Measurements from ENCODE around the gene TBRG4.
A peak's percentile ranks its signal among the peaks of the same experiment; 100 is the strongest.

Gene TBRG4

DNA sequence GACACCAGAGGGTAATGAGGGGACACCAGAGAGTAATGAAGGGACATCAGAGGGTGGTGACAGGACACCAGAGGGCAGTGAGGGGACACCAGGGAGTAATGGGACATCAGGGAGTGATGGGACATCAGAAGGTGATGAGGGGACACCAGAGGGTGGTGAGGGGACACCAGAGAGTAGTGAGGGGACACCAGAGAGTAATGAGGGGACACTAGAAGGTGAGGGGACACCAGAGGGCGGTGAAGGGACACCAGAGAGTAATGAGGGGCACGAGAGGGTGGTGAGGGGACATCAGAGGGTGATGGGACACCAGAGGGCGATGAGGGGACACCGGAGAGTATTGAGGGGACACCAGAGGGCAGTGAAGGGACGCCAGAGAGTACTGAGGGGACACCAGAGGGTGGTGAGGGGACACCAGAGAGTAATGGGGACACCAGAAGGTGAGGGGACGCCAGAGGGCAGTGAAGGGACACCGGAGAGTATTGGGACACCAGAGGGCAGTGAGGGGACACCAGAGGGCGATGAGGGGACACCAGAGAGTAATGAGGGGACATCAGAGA is 33.3 kb downstream of the TBRG4 start:
- H3K36me3 Mint-ChIP-seq (ENCODE audit: insufficient read depth), result peaks cover 20% of the 10 kb centered on the region
- H3K4me1 Mint-ChIP-seq (ENCODE audit: low read depth in 2 of 2), result peaks cover 7 to 15% of the 10 kb centered on the region in 2 donors
- no peak for ATAC-seq (replicated peaks)
- DNase-seq, result no peak
- H3K9me3 Mint-ChIP-seq, result no peaks in the 10 kb centered on the region
- no peak overlapping the region for H3K4me3 Mint-ChIP-seq
- no peaks in the 10 kb centered on the region for H3K27me3 Mint-ChIP-seq
- H3K27ac Mint-ChIP-seq, result peak overlapping the region; percentile 72 to 89

DNA sequence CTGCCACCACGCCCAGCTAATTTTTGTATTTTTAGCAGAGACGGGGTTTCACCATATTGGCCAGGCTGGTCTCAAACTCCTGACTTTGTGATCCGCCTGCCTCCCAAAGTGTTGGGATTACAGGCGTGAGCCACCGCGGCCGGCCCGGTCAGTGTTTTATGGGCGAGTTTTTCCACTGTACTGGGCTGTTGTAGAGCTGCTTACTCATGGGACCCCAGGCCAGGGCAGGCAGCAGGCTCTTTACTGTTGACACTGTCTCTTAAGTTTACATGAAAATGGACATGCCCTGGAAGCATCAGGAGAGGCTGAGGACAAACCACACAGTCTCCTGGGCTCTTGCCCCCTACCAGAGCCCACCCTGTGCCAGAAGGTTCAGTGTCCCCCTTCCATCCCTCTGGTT is 33.9 kb downstream of the TBRG4 start:
- peaks cover 7 to 20% of the 10 kb centered on the region in 2 donors for H3K4me1 Mint-ChIP-seq (ENCODE audit: low read depth in 2 of 2)
- DNase-seq (no peak), ATAC-seq (replicated peaks) (no peak)
- peaks cover 22% of the 10 kb centered on the region for H3K36me3 Mint-ChIP-seq (ENCODE audit: insufficient read depth)
- H3K9me3 Mint-ChIP-seq, result no peaks in the 10 kb centered on the region
- H3K4me3 Mint-ChIP-seq, result no peak overlapping the region
- H3K27me3 Mint-ChIP-seq, result no peaks in the 10 kb centered on the region
- peak overlapping the region; percentile 46 to 89 for H3K27ac Mint-ChIP-seq

DNA sequence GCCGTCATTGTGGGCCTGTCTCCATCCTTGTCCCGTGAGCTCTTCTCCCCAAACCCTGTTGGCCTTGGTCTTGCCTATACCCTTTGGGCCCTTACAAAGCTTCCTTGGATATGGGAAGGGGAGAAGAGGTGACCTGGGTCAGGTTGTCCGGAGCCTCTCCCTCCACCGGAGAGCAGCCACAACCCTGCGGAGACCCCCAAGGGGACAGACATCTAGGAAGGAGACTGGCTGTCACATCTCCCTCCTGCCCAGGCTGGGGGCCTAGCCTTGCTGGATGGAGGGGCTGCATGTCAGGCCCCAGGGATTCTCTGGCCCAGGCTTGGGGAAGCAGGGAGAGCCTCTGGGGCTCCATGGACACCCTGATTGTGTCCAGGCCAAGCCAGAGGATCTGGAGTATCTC is 34.6 kb downstream of the TBRG4 start:
- peaks cover 7 to 20% of the 10 kb centered on the region in 2 donors for H3K4me1 Mint-ChIP-seq (ENCODE audit: low read depth in 2 of 2)
- H3K36me3 Mint-ChIP-seq (ENCODE audit: insufficient read depth), result peaks cover 27% of the 10 kb centered on the region
- H3K27ac Mint-ChIP-seq, result peak overlapping the region in 1 of 2 donors; percentile 89
- ATAC-seq (replicated peaks) (no peak), DNase-seq (no peak)
- H3K9me3 Mint-ChIP-seq, result no peaks in the 10 kb centered on the region
- H3K4me3 Mint-ChIP-seq, result no peak overlapping the region
- no peaks in the 10 kb centered on the region for H3K27me3 Mint-ChIP-seq

DNA sequence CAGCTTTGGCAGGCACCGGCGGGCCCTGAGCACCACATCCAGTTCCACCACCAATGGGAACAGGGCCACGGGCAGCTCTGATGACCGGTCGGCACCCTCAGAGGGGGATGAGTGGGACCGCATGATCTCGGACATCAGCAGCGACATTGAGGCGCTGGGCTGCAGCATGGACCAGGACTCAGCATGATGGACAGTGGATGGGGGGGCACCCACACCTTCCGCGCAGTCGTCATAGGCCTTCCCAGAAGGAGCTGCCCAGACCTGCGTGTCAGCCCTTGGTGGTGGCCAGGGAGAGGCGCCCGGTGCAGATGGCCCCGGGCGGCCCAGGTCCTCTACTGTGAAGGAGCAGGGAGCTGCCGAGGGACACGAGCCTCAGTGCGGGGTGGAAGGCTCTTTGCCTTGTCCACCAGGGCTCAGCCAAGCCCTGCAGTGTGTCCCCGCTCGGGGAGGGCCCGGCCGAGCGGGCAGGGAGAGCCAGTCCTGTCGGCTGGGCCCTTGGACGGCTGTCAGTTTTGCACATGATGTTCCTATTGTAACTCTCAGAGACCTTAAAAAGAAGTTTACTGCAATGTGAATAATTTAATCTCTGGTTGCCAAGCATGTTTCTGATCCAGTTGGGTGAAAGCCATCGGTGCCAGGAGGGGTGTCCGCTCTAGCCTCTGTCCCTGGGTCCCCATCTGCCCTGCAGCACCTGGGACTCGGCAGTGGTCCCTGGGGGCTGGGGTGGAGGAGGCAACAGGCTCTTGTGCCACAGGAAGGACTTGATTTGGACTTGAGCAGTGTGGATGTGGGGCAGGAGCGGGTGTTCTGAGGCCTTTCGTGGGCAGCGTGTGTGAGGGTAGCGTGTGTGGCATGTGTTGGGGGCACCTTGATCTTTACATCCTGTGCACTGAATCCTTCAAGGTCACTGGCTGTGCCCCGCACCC is 35.4 kb downstream of the TBRG4 start:
- Mint-ChIP-seq H3K36me3 (ENCODE audit: insufficient read depth) (peaks cover 35% of the 10 kb centered on the region), H3K4me1 (ENCODE audit: low read depth in 2 of 2) (peaks cover 7 to 22% of the 10 kb centered on the region in 2 donors), H3K9me3 (no peaks in the 10 kb centered on the region), H3K4me3 (no peak overlapping the region), H3K27me3 (no peaks in the 10 kb centered on the region), H3K27ac (no peak overlapping the region)
- no peak for DNase-seq
- no peak for ATAC-seq (replicated peaks)

DNA sequence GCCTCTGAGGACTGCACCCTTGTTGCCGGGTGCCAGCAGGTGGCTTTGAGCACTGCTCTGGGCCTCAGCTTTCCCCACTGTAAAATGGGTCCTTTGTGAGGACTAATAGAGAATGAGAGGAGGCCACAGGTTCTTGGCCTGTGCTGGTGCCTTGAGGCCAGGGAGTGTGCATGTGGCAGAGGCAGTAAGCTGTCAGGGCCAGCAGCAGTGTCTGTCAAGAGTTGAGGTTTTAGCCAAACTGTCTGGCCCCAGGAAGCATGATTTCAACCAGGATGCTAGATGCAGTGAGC is 36.2 kb downstream of the TBRG4 start:
- H3K4me1 Mint-ChIP-seq (ENCODE audit: low read depth in 2 of 2), result peaks cover 7 to 22% of the 10 kb centered on the region in 2 donors
- no peaks in the 10 kb centered on the region for H3K27me3 Mint-ChIP-seq
- no peak overlapping the region for H3K27ac Mint-ChIP-seq
- no peaks in the 10 kb centered on the region for H3K9me3 Mint-ChIP-seq
- ATAC-seq (replicated peaks) (no peak), DNase-seq (no peak)
- no peak overlapping the region for H3K4me3 Mint-ChIP-seq
- peaks cover 42% of the 10 kb centered on the region for H3K36me3 Mint-ChIP-seq (ENCODE audit: insufficient read depth)

DNA sequence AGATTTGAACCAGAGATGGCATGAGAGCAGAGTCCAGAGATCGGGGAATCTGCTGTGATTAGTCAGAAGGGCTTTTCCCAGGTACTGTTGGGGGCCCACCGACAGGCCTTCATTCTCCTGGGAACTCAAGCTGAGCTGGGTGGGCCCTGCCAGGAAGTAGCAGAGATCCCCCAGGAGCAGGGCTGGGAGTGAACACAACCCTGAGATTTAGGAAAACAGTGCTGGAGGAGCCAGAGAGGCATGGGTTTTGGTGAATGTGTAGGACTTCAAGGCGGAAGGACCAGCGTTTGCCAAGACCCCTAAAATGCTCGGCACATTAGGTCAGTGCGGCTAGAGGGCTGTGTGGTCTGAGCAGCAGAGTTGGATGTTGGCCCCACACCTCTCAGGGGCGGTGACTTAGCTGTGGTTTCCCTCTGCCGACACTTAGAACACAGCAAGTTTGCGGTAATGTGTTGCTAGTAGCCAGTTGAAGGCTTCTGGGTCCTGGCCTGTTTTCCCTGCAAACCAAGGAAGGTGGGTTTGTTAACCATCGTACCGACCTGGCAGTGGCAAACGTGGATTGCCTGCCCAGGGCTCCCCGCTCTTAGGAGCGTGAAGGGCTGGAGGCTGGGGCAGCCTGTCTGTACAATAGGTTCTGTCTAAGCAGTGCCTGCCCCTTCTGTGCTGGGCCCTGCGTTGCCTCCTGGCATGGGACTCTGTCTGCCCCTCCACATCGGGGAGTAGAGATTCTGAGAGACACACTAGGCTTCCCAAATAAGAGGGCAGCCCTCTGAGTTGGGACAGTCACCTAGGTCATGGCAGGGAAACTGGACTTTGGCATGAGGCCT is 36.8 kb downstream of the TBRG4 start:
- no peak overlapping the region for H3K27ac Mint-ChIP-seq
- peaks cover 45% of the 10 kb centered on the region for H3K36me3 Mint-ChIP-seq (ENCODE audit: insufficient read depth)
- peak overlapping the region in 1 of 2 donors; percentile 10 for H3K4me3 Mint-ChIP-seq
- no peak for ATAC-seq (replicated peaks)
- DNase-seq, result no peak
- H3K4me1 Mint-ChIP-seq (ENCODE audit: low read depth in 2 of 2), result peaks cover 7 to 22% of the 10 kb centered on the region in 2 donors
- no peaks in the 10 kb centered on the region for H3K27me3 Mint-ChIP-seq
- no peaks in the 10 kb centered on the region for H3K9me3 Mint-ChIP-seq

DNA sequence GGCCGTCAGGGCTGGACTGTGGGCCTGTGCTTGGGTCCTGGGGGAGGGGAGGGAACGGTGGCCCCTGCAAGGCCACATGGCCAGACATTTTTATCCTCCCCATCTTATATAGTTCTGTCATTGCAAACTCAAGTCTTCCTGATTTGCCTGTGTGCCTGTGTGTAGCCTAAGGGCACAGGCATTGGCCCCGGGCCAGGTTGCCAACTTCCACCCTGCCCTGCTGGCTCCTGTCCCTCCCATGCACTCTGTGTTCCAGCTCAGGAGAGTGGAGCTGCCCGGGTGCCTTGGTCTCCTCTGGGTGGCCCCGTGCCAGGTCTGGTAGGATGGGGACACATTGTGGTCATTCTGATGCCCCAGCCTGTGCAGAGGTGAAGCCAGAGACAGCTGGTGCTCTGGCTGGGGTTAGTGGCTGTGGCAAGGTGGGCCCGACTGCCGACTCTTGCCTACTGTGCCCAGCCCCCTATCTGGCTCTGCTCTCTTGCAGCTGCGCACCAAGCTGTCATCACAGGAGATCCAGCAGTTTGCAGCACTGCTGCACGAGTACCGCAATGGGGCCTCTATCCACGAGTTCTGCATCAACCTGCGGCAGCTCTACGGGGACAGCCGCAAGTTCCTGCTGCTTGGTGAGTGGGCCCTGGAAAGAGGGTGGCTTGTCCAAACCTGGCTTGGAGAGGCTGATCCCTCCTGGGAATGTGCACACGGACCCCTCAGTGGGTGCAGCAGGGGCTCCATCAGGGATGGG is 37.5 kb downstream of the TBRG4 start:
- DNase-seq (no peak), ATAC-seq (replicated peaks) (no peak)
- H3K27ac Mint-ChIP-seq, result peak overlapping the region in 1 of 2 donors; percentile 86

DNA sequence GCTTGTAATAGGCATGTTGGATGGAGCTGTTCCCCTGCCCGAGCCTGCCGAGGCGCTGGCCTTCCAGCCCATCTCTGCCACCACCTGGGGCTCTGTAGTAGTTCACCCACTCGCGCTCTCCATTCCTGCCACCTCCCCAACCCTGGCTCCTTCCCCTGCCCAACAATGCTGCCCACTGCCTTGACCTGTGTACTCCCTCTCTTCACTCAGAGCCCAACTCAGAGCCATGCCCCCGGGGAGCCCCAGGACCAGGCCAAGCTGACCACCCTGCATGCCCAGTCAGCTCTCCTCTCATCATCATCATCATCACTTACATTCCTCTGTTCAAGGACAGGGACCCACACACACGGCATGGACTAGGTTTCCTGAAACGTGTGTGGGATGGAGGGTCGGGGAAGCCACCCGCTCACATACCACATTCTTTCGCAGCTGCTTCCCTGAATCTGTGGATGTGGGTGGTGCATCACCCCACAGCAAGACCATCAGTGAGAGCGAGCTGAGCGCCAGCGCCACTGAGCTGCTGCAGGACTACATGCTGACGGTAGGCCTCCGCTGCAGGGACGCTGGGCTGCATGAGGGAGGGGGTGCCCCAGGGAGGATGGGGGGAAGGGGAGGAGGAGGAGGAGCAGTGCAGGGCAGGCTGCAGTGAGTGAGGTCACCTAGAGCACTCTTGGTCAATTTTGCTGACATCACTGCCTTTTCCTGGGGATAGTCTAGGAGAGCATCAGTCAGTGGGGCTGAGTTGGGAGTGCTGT is 38.3 kb downstream of the TBRG4 start:
- Mint-ChIP-seq H3K4me3 (no peak overlapping the region), H3K27me3 (no peaks in the 10 kb centered on the region), H3K36me3 (ENCODE audit: insufficient read depth) (peaks cover 60% of the 10 kb centered on the region), H3K9me3 (no peaks in the 10 kb centered on the region), H3K4me1 (ENCODE audit: low read depth in 2 of 2) (peaks cover 14 to 28% of the 10 kb centered on the region in 2 donors), H3K27ac (peak overlapping the region in 1 of 2 donors; percentile 86)
- ATAC-seq (replicated peaks) (no peak), DNase-seq (no peak)

More for the DNA sequence above, 37.5 kb downstream of the TBRG4 start:
- Mint-ChIP-seq H3K27me3 (no peaks in the 10 kb centered on the region), H3K9me3 (no peaks in the 10 kb centered on the region), H3K4me1 (ENCODE audit: low read depth in 2 of 2) (peaks cover 7 to 23% of the 10 kb centered on the region in 2 donors), H3K36me3 (ENCODE audit: insufficient read depth) (peaks cover 52% of the 10 kb centered on the region), H3K4me3 (peak overlapping the region in 1 of 2 donors; percentile 10)

DNA sequence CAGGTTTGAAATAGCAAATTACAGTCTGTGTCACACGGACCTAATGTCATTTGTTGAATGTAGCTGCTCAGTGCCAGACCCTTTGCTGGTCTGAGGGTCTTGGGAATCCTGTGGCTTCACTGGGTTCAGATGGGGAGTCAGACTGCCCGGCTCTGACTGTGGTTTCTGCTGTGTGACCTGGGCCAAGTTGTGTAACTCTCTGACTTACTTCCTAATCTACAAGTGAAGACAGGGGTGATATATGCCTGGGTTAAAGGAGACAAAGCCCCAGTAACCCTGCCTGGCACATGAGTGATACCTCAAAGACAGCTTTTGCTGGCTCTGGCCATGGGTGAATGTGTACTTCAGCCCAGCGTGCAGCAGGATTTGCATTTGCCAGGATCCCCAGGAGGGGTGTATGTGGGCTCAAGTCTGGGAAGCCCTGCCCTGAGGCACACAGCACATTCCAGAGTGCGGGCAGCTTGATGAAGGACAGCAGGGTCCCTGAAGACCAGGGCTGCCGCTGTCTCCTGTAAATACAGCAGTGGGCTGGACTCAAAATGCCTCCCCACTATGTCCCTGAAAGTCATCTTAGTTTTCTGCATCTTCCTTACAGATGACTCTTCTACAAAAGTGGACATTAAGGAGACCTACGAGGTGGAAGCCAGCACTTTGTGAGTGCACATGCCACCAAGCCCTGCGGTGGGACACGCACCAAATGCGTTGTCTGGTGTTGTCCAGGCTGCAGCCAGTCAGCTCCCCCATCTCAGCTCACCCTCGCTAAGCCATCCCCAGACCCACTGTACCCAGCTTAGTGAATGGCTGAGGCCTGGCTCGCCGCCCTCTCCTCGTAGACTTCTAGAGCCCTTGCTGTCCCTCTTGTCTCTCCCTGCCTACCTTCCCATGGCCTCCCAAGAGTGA is 39.1 kb downstream of the TBRG4 start:
- Mint-ChIP-seq H3K27me3 (no peaks in the 10 kb centered on the region), H3K27ac (peak overlapping the region in 1 of 2 donors; percentile 86), H3K36me3 (ENCODE audit: insufficient read depth) (peaks cover 62% of the 10 kb centered on the region), H3K4me3 (no peak overlapping the region), H3K4me1 (ENCODE audit: low read depth in 2 of 2) (peaks cover 10 to 31% of the 10 kb centered on the region in 2 donors), H3K9me3 (no peaks in the 10 kb centered on the region)
- DNase-seq, result no peak
- no peak for ATAC-seq (replicated peaks)

DNA sequence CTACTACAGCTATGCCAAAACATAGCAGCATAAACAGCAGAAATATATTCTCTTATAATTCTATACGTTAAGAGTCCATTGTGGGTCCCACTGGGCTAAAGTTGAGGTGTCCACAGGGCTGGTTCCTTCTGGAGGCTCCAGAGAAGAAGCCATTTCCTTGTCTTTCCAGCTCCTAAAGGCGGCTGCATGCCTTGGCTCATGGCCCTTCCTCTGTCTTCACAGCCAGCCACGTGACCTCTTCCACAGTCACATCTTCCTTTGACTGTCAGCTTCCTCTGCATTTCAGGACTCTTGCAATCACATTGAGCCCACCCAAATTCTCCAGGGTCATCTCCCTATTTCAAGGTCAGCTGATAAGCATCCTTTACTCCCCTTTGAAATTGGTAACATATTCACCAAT is 40.0 kb downstream of the TBRG4 start:
- DNase-seq, result no peak
- peaks cover 10 to 31% of the 10 kb centered on the region in 2 donors for H3K4me1 Mint-ChIP-seq (ENCODE audit: low read depth in 2 of 2)
- H3K4me3 Mint-ChIP-seq, result no peak overlapping the region
- peak overlapping the region in 1 of 2 donors; percentile 28 for H3K27ac Mint-ChIP-seq
- H3K36me3 Mint-ChIP-seq (ENCODE audit: insufficient read depth), result peaks cover 70% of the 10 kb centered on the region
- no peaks in the 10 kb centered on the region for H3K9me3 Mint-ChIP-seq
- no peak for ATAC-seq (replicated peaks)
- H3K27me3 Mint-ChIP-seq, result no peaks in the 10 kb centered on the region

DNA sequence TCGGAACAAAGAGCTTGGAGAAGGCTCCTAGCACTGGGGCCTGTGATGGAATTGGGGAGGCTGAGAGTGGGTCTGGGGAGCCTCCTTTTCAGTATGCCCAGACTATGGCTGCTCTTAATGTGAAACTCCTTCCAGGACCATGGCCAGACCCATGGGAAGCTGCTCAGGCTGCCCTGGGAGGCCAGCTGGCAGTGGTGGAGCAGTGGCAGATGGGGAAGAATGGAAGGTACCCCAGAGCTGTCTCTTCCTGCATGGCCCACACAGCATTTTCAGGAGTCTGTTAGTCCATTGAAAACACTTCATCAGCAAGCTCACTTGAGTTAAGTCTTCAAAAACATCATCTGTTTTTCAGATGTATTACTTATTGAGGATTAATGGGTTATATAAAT is 41.2 kb downstream of the TBRG4 start:
- Mint-ChIP-seq H3K36me3 (ENCODE audit: insufficient read depth) (peaks cover 82% of the 10 kb centered on the region), H3K4me3 (no peak overlapping the region)

More for the DNA sequence above, 41.2 kb downstream of the TBRG4 start:
- Mint-ChIP-seq H3K9me3 (no peaks in the 10 kb centered on the region), H3K27ac (no peak overlapping the region), H3K4me1 (ENCODE audit: low read depth in 2 of 2) (peaks cover 17 to 33% of the 10 kb centered on the region in 2 donors), H3K27me3 (no peaks in the 10 kb centered on the region)
- ATAC-seq (replicated peaks) (no peak), DNase-seq (no peak)

All from effector memory CD8-positive, alpha-beta T cell (primary cell).